HepG2 (cell line): ENCODE measurements around the gene TRPV6. TPM values are rescaled to one million over a fixed set of nuclear protein-coding genes. Genes with fewer than 3 reads are reported as not detected.

Experiments
- ATAC-seq: fragments of 200-7000 bp; cut with Tn5 transposase; 3 replicates; pipeline ENCODE4 v1.9.1; 2020; ENCODE audit warnings: mild to moderate bottlenecking, moderate library complexity
- BruUV-seq: library from RNA; stranded (reverse); fragments of 400-500 nt; replicated peaks from 2 replicates; lab custom pipeline; 2021; lab: Mats Ljungman, UMichigan
- CTCF ChIA-PET: fragments of 300-600 bp; formaldehyde crosslinking; extraction: SDS; loops from one replicate; lab custom pipeline; 2021; ENCODE audit warnings: low total read pairs, inconsistent platforms, low intra/inter-chr PET ratio; lab: Yijun Ruan, JAX
- POLR2A ChIA-PET: fragments of 350-600 bp; sonication (Branson Sonifier 250); formaldehyde crosslinking; loops from one replicate; lab custom pipeline; 2020; ENCODE audit warnings: antibody characterized with exemption, inconsistent platforms; lab: Yijun Ruan, JAX
- DNase-seq: peaks from one replicate; pipeline ENCODE4 v3.0.0-alpha.2; 2015; ENCODE audit warnings: low spot score
- FAIRE-seq: peaks from 3 replicates; lab custom pipeline; 2011; peaks lifted over from hg19 to GRCh38; lab: Jason Lieb, UNC
- H2AFZ ChIP-seq: one replicate; pipeline ENCODE4 v1.6.1; 2011; ENCODE audit warnings: low read length, inconsistent platforms
- H3K27ac ChIP-seq: fragments of 300-600 bp; 3 replicates; pipeline ENCODE4 v1.8.0; 2011; ENCODE audit warnings: mixed run types, mild to moderate bottlenecking, mixed read lengths, low read length, inconsistent platforms; ENCODE audit not compliant: insufficient read depth; ENCODE audit errors: extremely low read length
- H3K27me3 ChIP-seq, 2 experiments: fragments of 200-600 bp in 1 of 2; 2 replicates in 1 of 2; 3 replicates in 1 of 2; pipeline versions ENCODE4 v1.6.0 to v1.8.0; 2011; ENCODE audit warnings: low read length in 2 of 2, mild to moderate bottlenecking in 2 of 2, moderate library complexity in 2 of 2, inconsistent platforms in 1 of 2; ENCODE audit not compliant: insufficient read depth in 2 of 2, control insufficient read depth in 1 of 2
- H3K36me3 ChIP-seq, 2 experiments: fragments of 200-600 bp in 1 of 2; replicated peaks in 1 of 2; 2 replicates in 1 of 2; 3 replicates in 1 of 2; pipeline versions ENCODE4 v1.5.1 to v1.8.0; 2011; ENCODE audit warnings: low read length in 2 of 2, inconsistent platforms in 1 of 2; ENCODE audit not compliant: insufficient read depth in 2 of 2, control insufficient read depth in 1 of 2
- H3K4me1 ChIP-seq: 2 replicates; pipeline ENCODE4 v1.5.1; 2012; ENCODE audit warnings: low read length, inconsistent platforms; ENCODE audit not compliant: insufficient read depth
- H3K4me2 ChIP-seq: 2 replicates; pipeline ENCODE4 v1.6.0; 2011; ENCODE audit warnings: low read depth, low read length, inconsistent platforms
- H3K4me3 ChIP-seq, 3 experiments: fragments of 200-600 bp in 1 of 3; sonication (generic), shearing (Covaris generic) in 1 of 3; replicated peaks in 1 of 3; 2 replicates each; pipeline ENCODE4 v1.5.1; 2011 to 2016; ENCODE audit warnings: low read length in 3 of 3, inconsistent platforms in 2 of 3, low read depth in 2 of 3, mild to moderate bottlenecking in 2 of 3, control low read depth in 1 of 3, mixed read lengths in 1 of 3; ENCODE audit not compliant: insufficient read depth in 1 of 3
- H3K79me2 ChIP-seq: one replicate; pipeline ENCODE4 v1.6.1; 2011; ENCODE audit warnings: low read length, inconsistent platforms; ENCODE audit not compliant: insufficient read depth
- H3K9ac ChIP-seq: 2 replicates; pipeline ENCODE4 v1.6.0; 2011; ENCODE audit warnings: mild to moderate bottlenecking, low read depth, low read length, inconsistent platforms; ENCODE audit not compliant: insufficient read depth
- H3K9me3 ChIP-seq: 2 replicates; pipeline ENCODE4 v1.5.1; 2012; ENCODE audit warnings: mild to moderate bottlenecking, low read length
- H4K20me1 ChIP-seq: 2 replicates; pipeline ENCODE4 v1.6.0; 2011; ENCODE audit warnings: inconsistent platforms, mild to moderate bottlenecking, low read length, moderate library complexity; ENCODE audit not compliant: insufficient read depth
- NFATC3 ChIP-seq: sonication (generic); formaldehyde crosslinking; IDR thresholded peaks from 2 replicates; pipeline ENCODE4 v1.5.1; 2020; ENCODE audit warnings: mild to moderate bottlenecking, missing genetic modification reagents
- NONO ChIP-seq, 2 experiments: fragments of 450-650 bp in 1 of 2; sonication (generic) in 1 of 2; formaldehyde crosslinking in 1 of 2; IDR thresholded peaks in 1 of 2; conservative IDR thresholded peaks in 1 of 2; 2 replicates each; pipeline versions ENCODE4 v1.6.1 to v1.8.0; 2017 to 2022; ENCODE audit warnings: mild to moderate bottlenecking in 1 of 2, missing genetic modification reagents in 1 of 2, moderate library complexity in 1 of 2
- RAD21 ChIP-seq: fragments of 450-650 bp; formaldehyde crosslinking; IDR thresholded peaks from 2 replicates; pipeline ENCODE4 v1.5.0; 2020; ENCODE audit warnings: mild to moderate bottlenecking
- XBP1 ChIP-seq: sonication (generic); formaldehyde crosslinking; IDR thresholded peaks from 2 replicates; pipeline ENCODE4 v1.5.0; 2020; ENCODE audit warnings: missing genetic modification reagents
- ZBTB8A ChIP-seq: sonication (generic); formaldehyde crosslinking; IDR thresholded peaks from 2 replicates; pipeline ENCODE4 v1.4.0; 2020; ENCODE audit warnings: mild to moderate bottlenecking, low read depth, missing genetic modification reagents, borderline replicate concordance
- ZFP82 ChIP-seq: sonication (generic); formaldehyde crosslinking; IDR thresholded peaks from 2 replicates; pipeline ENCODE4 v1.5.1; 2020; ENCODE audit warnings: mild to moderate bottlenecking, missing genetic modification reagents, borderline replicate concordance
- ZNF20 ChIP-seq: sonication (generic); formaldehyde crosslinking; IDR thresholded peaks from 2 replicates; pipeline ENCODE4 v1.4.0; 2020; ENCODE audit warnings: mild to moderate bottlenecking, moderate library complexity, missing genetic modification reagents
- ZNF292 ChIP-seq: sonication (generic); formaldehyde crosslinking; IDR thresholded peaks from 2 replicates; pipeline ENCODE4 v1.8.1; 2022; ENCODE audit warnings: mild to moderate bottlenecking, low read depth, missing genetic modification reagents, borderline replicate concordance
- ZNF44 ChIP-seq: sonication (generic); formaldehyde crosslinking; IDR thresholded peaks from 2 replicates; pipeline ENCODE4 v1.5.1; 2020; ENCODE audit warnings: mild to moderate bottlenecking, missing genetic modification reagents
- WGBS: methylation state at CpG from one replicate; pipeline ENCODE4 v1.1.6; 2017; ENCODE audit warnings: low lambda C conversion rate; 5-methylcytosine and 5-hydroxymethylcytosine counted together
- in situ Hi-C: cut with HindIII; loops from 2 replicates; pipeline ENCODE4 v1.10.0; 2017; ENCODE audit warnings: low pct_unique_long_range_greater_than_20kb; ENCODE audit not compliant: extremely low pct_ligation_motif_present
- intact Hi-C: fragments of 100-400 bp; cut with micrococcal nuclease; formaldehyde crosslinking; loops from one replicate; pipeline ENCODE4 v1.10.0; 2022; ENCODE audit not compliant: unreplicated experiment
- polyA plus RNA-seq, 8 experiments: library from polyadenylated mRNA; depleted of rRNA in 3 of 8; stranded (reverse) in 7 of 8; unstranded in 1 of 8; fragments of >200 nt; fragmentation: Illumina TruSeq in 4 of 8; extraction: Trizol in 4 of 8; gene quantifications; 2 replicates each; pipeline versions ENCODE4 v1.2.1 to v1.2.3, GENCODE V29; 2011 to 2016; ENCODE audit warnings: low read depth in 4 of 8, missing spikeins in 1 of 8, mixed read lengths in 1 of 8; ENCODE audit not compliant: insufficient read depth in 1 of 8
- total RNA-seq, 5 experiments: library from RNA; depleted of rRNA; stranded (reverse); fragments of >200 nt; fragmentation: Illumina TruSeq; extraction: Trizol; gene quantifications; 2 replicates each; pipeline ENCODE4 v1.2.3, GENCODE V29; 2016; ENCODE audit warnings: low read depth in 1 of 5
- TF ChIP-seq, protein P1 (sequence below): sonication (generic); formaldehyde crosslinking; IDR thresholded peaks from 2 replicates; pipeline ENCODE4 v1.4.0; 2020; ENCODE audit warnings: missing genetic modification reagents
- TF ChIP-seq, protein P2 (sequence below): sonication (generic); formaldehyde crosslinking; IDR thresholded peaks from 2 replicates; pipeline ENCODE4 v1.4.0; 2020; ENCODE audit warnings: missing genetic modification reagents, mild to moderate bottlenecking, borderline replicate concordance

The TRPV6 gene
- total and polyA plus RNA-seq, 2 of the 13 experiments (the other 11 are each of a cell fraction or from before 2014, with no cell fraction given) = not detected

DNA sequence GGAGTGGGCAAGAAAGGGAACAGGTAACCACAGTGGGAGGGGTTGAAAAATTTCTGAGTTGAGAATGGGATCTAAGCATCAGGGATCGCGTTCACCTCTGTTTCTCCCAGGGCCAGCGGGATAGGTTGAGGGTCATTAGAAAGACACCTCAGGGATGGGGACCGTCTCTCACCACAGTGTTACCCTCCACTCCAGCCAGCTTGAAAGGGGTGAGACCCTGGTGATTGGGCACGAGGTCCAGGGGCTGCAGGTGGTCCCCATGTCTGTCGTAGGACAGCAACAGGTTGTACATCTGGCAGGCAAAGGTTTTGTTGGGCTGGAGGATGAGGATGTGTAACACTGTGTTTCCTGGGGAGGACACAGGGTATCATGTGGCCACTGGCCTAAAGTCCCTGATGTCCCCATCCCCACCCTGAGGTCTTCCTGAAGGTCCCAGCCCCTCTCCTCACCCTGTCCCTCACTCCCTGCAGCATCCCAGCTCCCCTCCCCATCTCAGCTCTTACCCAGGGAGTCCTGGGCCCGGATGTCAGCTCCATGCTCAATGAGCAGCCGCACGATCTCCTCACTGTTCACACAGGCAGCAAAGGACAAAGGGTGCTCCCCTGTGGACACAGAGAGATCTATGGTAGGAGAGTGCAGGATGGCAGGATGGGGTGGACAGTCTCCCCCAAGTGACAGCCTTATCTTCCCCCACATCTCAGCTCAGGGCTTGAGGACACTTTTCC lies 9.1 kb downstream of the TRPV6 start:
- Histone ChIP-seq H3K4me3 (no peak overlapping the region), H4K20me1 (no peaks in the 10 kb centered on the region), H3K79me2 (no peaks in the 10 kb centered on the region), H3K9ac (no peak overlapping the region), H3K9me3 (no peaks in the 10 kb centered on the region), H3K27ac (no peak overlapping the region), H3K4me2 (no peak overlapping the region), H2AFZ (no peak overlapping the region), H3K27me3 (peaks cover 1 to 7% of the 10 kb centered on the region in 2 experiments; a peak in 2 of 5 replicates), H3K36me3 (no peaks in the 10 kb centered on the region), H3K4me1 (no peaks in the 10 kb centered on the region)
- ChIA-PET POLR2A (no interaction called here), CTCF (no interaction called here)
- intact Hi-C loops = no loop called here
- FAIRE-seq = no peak
- ATAC-seq = no peak
- in situ Hi-C loops = loop anchor here (10.0 kb wide), 1 partner anchor 338 kb away; no protein-coding TSS in a partner anchor
- no peak for DNase-seq
- no TSS peak for BruUV-seq
- 27% methylated on average over 6 of the region's 9 CpGs for WGBS
- TF ChIP-seq, protein P1, sequence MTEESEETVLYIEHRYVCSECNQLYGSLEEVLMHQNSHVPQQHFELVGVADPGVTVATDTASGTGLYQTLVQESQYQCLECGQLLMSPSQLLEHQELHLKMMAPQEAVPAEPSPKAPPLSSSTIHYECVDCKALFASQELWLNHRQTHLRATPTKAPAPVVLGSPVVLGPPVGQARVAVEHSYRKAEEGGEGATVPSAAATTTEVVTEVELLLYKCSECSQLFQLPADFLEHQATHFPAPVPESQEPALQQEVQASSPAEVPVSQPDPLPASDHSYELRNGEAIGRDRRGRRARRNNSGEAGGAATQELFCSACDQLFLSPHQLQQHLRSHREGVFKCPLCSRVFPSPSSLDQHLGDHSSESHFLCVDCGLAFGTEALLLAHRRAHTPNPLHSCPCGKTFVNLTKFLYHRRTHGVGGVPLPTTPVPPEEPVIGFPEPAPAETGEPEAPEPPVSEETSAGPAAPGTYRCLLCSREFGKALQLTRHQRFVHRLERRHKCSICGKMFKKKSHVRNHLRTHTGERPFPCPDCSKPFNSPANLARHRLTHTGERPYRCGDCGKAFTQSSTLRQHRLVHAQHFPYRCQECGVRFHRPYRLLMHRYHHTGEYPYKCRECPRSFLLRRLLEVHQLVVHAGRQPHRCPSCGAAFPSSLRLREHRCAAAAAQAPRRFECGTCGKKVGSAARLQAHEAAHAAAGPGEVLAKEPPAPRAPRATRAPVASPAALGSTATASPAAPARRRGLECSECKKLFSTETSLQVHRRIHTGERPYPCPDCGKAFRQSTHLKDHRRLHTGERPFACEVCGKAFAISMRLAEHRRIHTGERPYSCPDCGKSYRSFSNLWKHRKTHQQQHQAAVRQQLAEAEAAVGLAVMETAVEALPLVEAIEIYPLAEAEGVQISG (CRISPR knock-in tag) = no peak

DNA sequence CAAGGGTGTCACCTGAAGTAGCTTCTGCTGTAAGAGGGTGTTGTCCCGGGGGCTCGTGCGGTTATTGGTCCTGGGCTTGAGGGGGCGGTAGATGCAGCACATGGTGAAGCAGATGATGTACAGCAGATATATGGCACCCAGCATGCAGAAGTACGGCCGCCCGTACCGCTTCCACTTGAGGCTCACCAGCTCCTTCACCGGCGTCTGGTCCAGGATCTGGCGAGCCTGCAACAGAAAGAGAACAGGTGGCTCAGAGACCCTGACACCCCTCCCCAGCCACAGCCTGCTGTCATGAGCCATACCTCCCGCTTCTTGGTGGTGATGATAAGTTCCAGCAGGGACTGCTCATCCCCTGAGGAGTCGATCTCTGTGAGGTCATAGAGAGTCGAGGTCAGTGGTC lies 10.1 kb downstream of the TRPV6 start:
- ATAC-seq (no peak), DNase-seq (no peak), FAIRE-seq (no peak)
- no peak overlapping the region for H3K4me2 ChIP-seq
- no peak overlapping the region for H3K9ac ChIP-seq
- H3K27me3 ChIP-seq = peaks cover 1 to 7% of the 10 kb centered on the region in 2 experiments; a peak in 2 of 5 replicates
- in situ Hi-C loops (loop anchor here (10.0 kb wide), 1 partner anchor 339 kb away; no protein-coding TSS in a partner anchor), intact Hi-C loops (no loop called here)
- no peaks in the 10 kb centered on the region for H3K36me3 ChIP-seq
- CTCF ChIA-PET = no interaction called here
- no peak overlapping the region for H3K4me3 ChIP-seq
- H4K20me1 ChIP-seq = no peaks in the 10 kb centered on the region
- POLR2A ChIA-PET = no interaction called here
- no peak overlapping the region for H2AFZ ChIP-seq
- no peaks in the 10 kb centered on the region for H3K79me2 ChIP-seq
- H3K9me3 ChIP-seq = no peaks in the 10 kb centered on the region
- H3K27ac ChIP-seq = no peak overlapping the region
- BruUV-seq = no TSS peak
- WGBS = 10% methylated on average over 7 of the region's 14 CpGs
- no peaks in the 10 kb centered on the region for H3K4me1 ChIP-seq
- TF ChIP-seq RAD21 (CRISPR knock-in tag) (no peak), ZNF292 (CRISPR knock-in tag) (no peak), XBP1 (CRISPR knock-in tag) (no peak), NONO (IDR thresholded peaks at IDR 0.05) (no peak), NONO (CRISPR knock-in tag; conservative IDR thresholded peaks at IDR 0.05) (no peak), ZNF20 (CRISPR knock-in tag) (no peak), ZFP82 (CRISPR knock-in tag) (no peak), NFATC3 (CRISPR knock-in tag) (no peak), ZBTB8A (no peak), ZNF44 (no peak)
- TF ChIP-seq, protein P2, sequence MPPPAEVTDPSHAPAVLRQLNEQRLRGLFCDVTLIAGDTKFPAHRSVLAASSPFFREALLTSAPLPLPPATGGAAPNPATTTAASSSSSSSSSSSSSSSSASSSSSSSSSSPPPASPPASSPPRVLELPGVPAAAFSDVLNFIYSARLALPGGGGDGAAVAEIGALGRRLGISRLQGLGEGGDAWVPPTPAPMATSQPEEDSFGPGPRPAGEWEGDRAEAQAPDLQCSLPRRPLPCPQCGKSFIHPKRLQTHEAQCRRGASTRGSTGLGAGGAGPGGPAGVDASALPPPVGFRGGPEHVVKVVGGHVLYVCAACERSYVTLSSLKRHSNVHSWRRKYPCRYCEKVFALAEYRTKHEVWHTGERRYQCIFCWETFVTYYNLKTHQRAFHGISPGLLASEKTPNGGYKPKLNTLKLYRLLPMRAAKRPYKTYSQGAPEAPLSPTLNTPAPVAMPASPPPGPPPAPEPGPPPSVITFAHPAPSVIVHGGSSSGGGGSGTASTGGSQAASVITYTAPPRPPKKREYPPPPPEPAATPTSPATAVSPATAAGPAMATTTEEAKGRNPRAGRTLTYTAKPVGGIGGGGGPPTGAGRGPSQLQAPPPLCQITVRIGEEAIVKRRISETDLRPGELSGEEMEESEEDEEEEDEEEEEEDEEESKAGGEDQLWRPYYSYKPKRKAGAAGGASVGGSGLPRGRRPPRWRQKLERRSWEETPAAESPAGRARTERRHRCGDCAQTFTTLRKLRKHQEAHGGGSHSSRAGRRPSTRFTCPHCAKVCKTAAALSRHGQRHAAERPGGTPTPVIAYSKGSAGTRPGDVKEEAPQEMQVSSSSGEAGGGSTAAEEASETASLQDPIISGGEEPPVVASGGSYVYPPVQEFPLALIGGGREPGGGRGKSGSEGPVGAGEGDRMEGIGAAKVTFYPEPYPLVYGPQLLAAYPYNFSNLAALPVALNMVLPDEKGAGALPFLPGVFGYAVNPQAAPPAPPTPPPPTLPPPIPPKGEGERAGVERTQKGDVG (CRISPR knock-in tag) = no peak
